HG02759 (cell line): ENCODE measurements around the gene SEC62.
A peak's percentile ranks its signal among the peaks of the same experiment; 100 is the strongest.

Source experiments
- ATAC-seq: cut with Tn5 transposase; IDR thresholded peaks from one replicate; pipeline ENCODE4 v1.9.1; 2021; ENCODE audit warnings: mild to moderate bottlenecking, moderate library complexity; ENCODE audit not compliant: unreplicated experiment

Gene SEC62

GRCh38 chr3:169966951-169967915 is 626 bp downstream of the SEC62 start:
- peak; percentile 40 for ATAC-seq

- no peak for ATAC-seq
Measured at GRCh38 chr3:169968224-169968885, 1.7 kb downstream of the SEC62 start.

- no peak for ATAC-seq
Measured at GRCh38 chr3:169969174-169970095, 2.8 kb downstream of the SEC62 start.

- ATAC-seq, result no peak
Measured at GRCh38 chr3:169970847-169971246, 4.2 kb downstream of the SEC62 start.

GRCh38 chr3:169971522-169971921 is 4.9 kb downstream of the SEC62 start:
- ATAC-seq, result no peak

GRCh38 chr3:169980055-169980454 is 13.4 kb downstream of the SEC62 start:
- no peak for ATAC-seq

- no peak for ATAC-seq
Measured at GRCh38 chr3:169984292-169984691, 17.7 kb downstream of the SEC62 start.

GRCh38 chr3:169990431-169990830 is 23.8 kb downstream of the SEC62 start:
- no peak for ATAC-seq

GRCh38 chr3:169992156-169992555 is 25.5 kb downstream of the SEC62 start:
- no peak for ATAC-seq

GRCh38 chr3:169992781-169993180 is 26.2 kb downstream of the SEC62 start:
- ATAC-seq, result no peak

GRCh38 chr3:169993761-169994160 is 27.2 kb downstream of the SEC62 start:
- ATAC-seq, result no peak

- no peak for ATAC-seq
Measured at GRCh38 chr3:169996063-169996462, 29.5 kb downstream of the SEC62 start.

GRCh38 chr3:169998668-169999131 is 32.1 kb downstream of the SEC62 start:
- ATAC-seq, result peak; percentile 51

- ATAC-seq, result peak; percentile 91
Measured at GRCh38 chr3:169999433-169999832, 32.8 kb downstream of the SEC62 start.

GRCh38 chr3:170000051-170000450 is 33.4 kb downstream of the SEC62 start:
- ATAC-seq, result no peak

GRCh38 chr3:170002231-170002630 is 35.6 kb downstream of the SEC62 start:
- no peak for ATAC-seq

GRCh38 chr3:170002879-170003278 is 36.3 kb downstream of the SEC62 start:
- no peak for ATAC-seq

- no peak for ATAC-seq
Measured at GRCh38 chr3:170003881-170004356, 37.3 kb downstream of the SEC62 start.

- ATAC-seq, result peak; percentile 80
Measured at GRCh38 chr3:170007031-170007663, 40.5 kb downstream of the SEC62 start.

- ATAC-seq, result peak; percentile 49
Measured at GRCh38 chr3:170010498-170010897, 43.9 kb downstream of the SEC62 start.
